Measurements from ENCODE around the gene ANKRD65.
"Not testable (repeated sequence)": the region's sequence is repeated elsewhere in the genome, so short reads cannot be mapped to it uniquely, and the experiment has no call there.

The ANKRD65 gene

DNA sequence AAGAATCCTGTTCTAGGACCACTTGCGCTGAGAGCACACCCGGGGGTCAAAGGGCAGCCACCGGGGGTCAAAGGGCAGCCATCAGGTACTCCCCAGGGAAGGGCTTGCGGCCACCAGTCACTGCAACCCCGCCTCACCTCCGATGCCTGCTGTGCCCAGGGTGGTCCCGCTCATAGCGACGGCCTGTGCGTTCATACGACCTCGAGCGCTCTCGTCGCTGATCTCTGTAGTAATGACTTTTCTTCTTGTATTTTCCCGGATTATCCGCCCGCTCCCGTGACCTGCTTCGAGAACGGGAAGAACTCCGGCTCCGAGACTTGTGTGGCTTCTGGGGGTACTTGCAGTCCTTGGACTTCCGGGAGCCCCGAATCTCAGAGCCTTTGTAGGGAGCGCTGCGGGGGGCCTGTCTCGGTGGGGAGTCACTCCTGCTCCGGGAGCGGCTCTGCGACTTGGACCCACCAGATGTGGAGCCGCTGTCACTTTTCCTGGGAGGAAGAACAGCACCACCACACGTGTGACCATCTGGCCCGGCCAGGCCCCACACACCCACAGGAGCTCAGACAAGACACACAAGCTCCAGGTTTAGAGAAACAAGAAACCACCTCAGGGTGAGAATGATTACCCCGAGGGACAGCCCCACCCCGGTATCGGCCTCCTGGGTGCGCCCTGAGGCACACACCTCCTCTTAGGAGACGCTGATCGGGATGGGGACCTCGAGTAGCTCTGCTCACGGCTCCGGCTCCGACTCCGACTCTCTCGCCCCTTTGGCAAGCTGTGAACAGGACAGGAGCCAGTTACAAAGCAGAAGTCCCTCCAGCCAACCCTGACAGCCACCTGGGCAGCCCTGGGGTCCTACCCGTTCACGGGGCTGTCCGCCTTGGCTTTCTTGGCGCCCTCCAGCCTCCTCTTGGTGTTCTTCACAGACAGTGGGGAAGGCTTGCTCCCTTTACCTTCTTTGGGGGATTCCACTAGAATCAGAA is 33.7 kb downstream of the ANKRD65 start:
- no peak overlapping the region for H2BK15ac ChIP-seq (ENCODE audit: low read depth, poor library complexity, severe bottlenecking)
- H3K27ac ChIP-seq (ENCODE audit: low read length, poor library complexity, severe bottlenecking), result no peak overlapping the region
- H3K36me3 ChIP-seq (ENCODE audit: control insufficient read depth in 1 of 2, insufficient read depth in 2 of 2, low read depth in 1 of 2, low read length in 2 of 2), result peaks cover 78 to 79% of the 10 kb centered on the region in 2 experiments
- no peak overlapping the region for H2AFZ ChIP-seq (ENCODE audit: low read depth, low read length)
- no peak overlapping the region for H3K18ac ChIP-seq (ENCODE audit: low read depth in 1 of 2, low read length in 2 of 2)
- peaks cover 1% of the 10 kb centered on the region for H3K4me1 ChIP-seq (ENCODE audit: control insufficient read depth, insufficient read depth, low read depth, low read length)
- no peaks in the 10 kb centered on the region for H3K9me3 ChIP-seq (ENCODE audit: control insufficient read depth, low read length)
- H3K27me3 ChIP-seq (ENCODE audit: control insufficient read depth in 1 of 2, insufficient read depth in 1 of 2, low read length in 2 of 2), result no peaks in the 10 kb centered on the region
- no peak overlapping the region for H4K8ac ChIP-seq (ENCODE audit: low read length)
- no peak overlapping the region for H3K4me3 ChIP-seq (ENCODE audit: insufficient read depth in 1 of 2, low read depth in 1 of 2, low read length in 2 of 2)
- no peak overlapping the region for H2BK12ac ChIP-seq (ENCODE audit: low read length in 2 of 2)
- no peak overlapping the region for H3K23ac ChIP-seq (ENCODE audit: low read length in 2 of 2)
- no peak overlapping the region for H2BK5ac ChIP-seq (ENCODE audit: low read depth, low read length, poor library complexity, severe bottlenecking)
- H2BK120ac ChIP-seq (ENCODE audit: low read depth, low read length), result no peak overlapping the region
- no peak overlapping the region for H3K14ac ChIP-seq (ENCODE audit: low read length in 2 of 2)
- H3K4ac ChIP-seq (ENCODE audit: low read depth in 1 of 2, low read length in 2 of 2), result no peak overlapping the region
- no peak overlapping the region for H4K91ac ChIP-seq (ENCODE audit: low read length)
- H3K9ac ChIP-seq (ENCODE audit: low read length), result no peak overlapping the region
- no peak overlapping the region for H2AK5ac ChIP-seq (ENCODE audit: low read length, severe bottlenecking)
- DNase-seq, result no peak
- H3K4me2 ChIP-seq (ENCODE audit: low read length, poor library complexity, severe bottlenecking), result no peak overlapping the region
- WGBS, result 98% methylated on average over 50 of the region's 50 CpGs
- peaks cover 35% of the 10 kb centered on the region for H3K79me1 ChIP-seq (replicated peaks; ENCODE audit: low read length, poor library complexity, severe bottlenecking)

DNA sequence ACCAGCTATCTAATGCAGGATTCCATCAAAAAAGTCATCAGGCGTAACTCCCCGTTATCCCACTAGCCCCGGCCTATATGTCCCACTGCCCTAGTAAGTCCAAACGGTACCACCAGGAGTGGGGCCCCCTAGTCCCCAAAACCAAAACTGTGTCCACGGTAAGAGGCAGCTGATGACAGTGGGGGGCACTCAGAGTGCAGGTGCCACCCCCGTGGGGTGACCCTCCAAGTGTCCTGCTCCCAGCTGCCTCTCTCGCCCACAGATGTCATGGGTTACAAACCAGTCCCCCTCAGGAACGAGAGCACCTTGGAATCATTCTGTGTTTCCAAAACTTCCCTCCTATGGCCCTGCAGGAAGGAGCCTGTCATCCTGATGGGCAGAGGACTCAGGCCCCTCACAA is 35.1 kb downstream of the ANKRD65 start:
- WGBS, result 98% methylated on average over 8 of the region's 8 CpGs
- Histone ChIP-seq H2BK120ac (ENCODE audit: low read depth, low read length) (no peak overlapping the region), H2AK5ac (ENCODE audit: low read length, severe bottlenecking) (no peak overlapping the region)

DNA sequence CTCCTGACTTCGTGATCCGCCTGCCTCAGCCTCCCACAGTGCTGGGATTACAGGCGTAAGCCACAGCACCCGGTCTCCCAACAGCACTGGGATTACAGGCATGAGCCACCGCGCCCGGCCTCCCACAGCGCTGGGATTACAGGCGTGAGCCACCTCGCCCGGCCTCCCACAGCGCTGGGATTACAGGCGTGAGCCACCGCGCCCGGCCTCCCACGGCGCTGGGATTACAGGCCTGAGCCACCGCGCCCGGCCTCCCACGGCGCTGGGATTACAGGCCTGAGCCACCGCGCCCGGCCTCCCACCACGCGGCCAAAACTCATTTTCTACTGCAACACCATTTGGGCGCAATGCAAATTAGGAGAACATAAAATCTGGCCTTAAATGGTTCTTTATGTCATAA is 35.7 kb downstream of the ANKRD65 start:
- Histone ChIP-seq H3K79me1 (replicated peaks; ENCODE audit: low read length, poor library complexity, severe bottlenecking) (peaks cover 41% of the 10 kb centered on the region), H3K36me3 (ENCODE audit: control insufficient read depth in 1 of 2, insufficient read depth in 2 of 2, low read depth in 1 of 2, low read length in 2 of 2) (peaks cover 72 to 81% of the 10 kb centered on the region in 2 experiments)
- H2AK5ac ChIP-seq (ENCODE audit: low read length, severe bottlenecking); H3K4me3 ChIP-seq (ENCODE audit: insufficient read depth in 1 of 2, low read depth in 1 of 2, low read length in 2 of 2); H3K9me3 ChIP-seq (ENCODE audit: control insufficient read depth, low read length); H4K8ac ChIP-seq (ENCODE audit: low read length); H3K23ac ChIP-seq (ENCODE audit: low read length in 2 of 2); H3K9ac ChIP-seq (ENCODE audit: low read length); H2BK15ac ChIP-seq (ENCODE audit: low read depth, poor library complexity, severe bottlenecking); H3K4me1 ChIP-seq (ENCODE audit: control insufficient read depth, insufficient read depth, low read depth, low read length); H3K14ac ChIP-seq (ENCODE audit: low read length in 2 of 2); DNase-seq; H3K27me3 ChIP-seq (ENCODE audit: control insufficient read depth in 1 of 2, insufficient read depth in 1 of 2, low read length in 2 of 2); H2BK5ac ChIP-seq (ENCODE audit: low read depth, low read length, poor library complexity, severe bottlenecking); H2BK120ac ChIP-seq (ENCODE audit: low read depth, low read length); H2AFZ ChIP-seq (ENCODE audit: low read depth, low read length); H3K18ac ChIP-seq (ENCODE audit: low read depth in 1 of 2, low read length in 2 of 2); H3K27ac ChIP-seq (ENCODE audit: low read length, poor library complexity, severe bottlenecking); H3K4me2 ChIP-seq (ENCODE audit: low read length, poor library complexity, severe bottlenecking); H2BK12ac ChIP-seq (ENCODE audit: low read length in 2 of 2); H4K91ac ChIP-seq (ENCODE audit: low read length); H3K4ac ChIP-seq (ENCODE audit: low read depth in 1 of 2, low read length in 2 of 2): not testable (repeated sequence)
- 94% methylated on average over 21 of the region's 29 CpGs for WGBS

More for the DNA sequence above, 35.1 kb downstream of the ANKRD65 start:
- H3K4me2 ChIP-seq (ENCODE audit: low read length, poor library complexity, severe bottlenecking), result no peak overlapping the region
- no peak overlapping the region for H3K4ac ChIP-seq (ENCODE audit: low read depth in 1 of 2, low read length in 2 of 2)
- no peak overlapping the region for H3K9ac ChIP-seq (ENCODE audit: low read length)
- no peak overlapping the region for H3K4me3 ChIP-seq (ENCODE audit: insufficient read depth in 1 of 2, low read depth in 1 of 2, low read length in 2 of 2)
- no peak overlapping the region for H3K18ac ChIP-seq (ENCODE audit: low read depth in 1 of 2, low read length in 2 of 2)
- peaks cover 72 to 79% of the 10 kb centered on the region in 2 experiments for H3K36me3 ChIP-seq (ENCODE audit: control insufficient read depth in 1 of 2, insufficient read depth in 2 of 2, low read depth in 1 of 2, low read length in 2 of 2)
- H2BK12ac ChIP-seq (ENCODE audit: low read length in 2 of 2), result no peak overlapping the region
- H3K4me1 ChIP-seq (ENCODE audit: control insufficient read depth, insufficient read depth, low read depth, low read length), result peaks cover 1% of the 10 kb centered on the region
- no peak overlapping the region for H3K27ac ChIP-seq (ENCODE audit: low read length, poor library complexity, severe bottlenecking)
- H4K91ac ChIP-seq (ENCODE audit: low read length), result no peak overlapping the region
- DNase-seq, result no peak
- no peak overlapping the region for H2BK15ac ChIP-seq (ENCODE audit: low read depth, poor library complexity, severe bottlenecking)
- no peak overlapping the region for H3K14ac ChIP-seq (ENCODE audit: low read length in 2 of 2)
- no peak overlapping the region for H3K23ac ChIP-seq (ENCODE audit: low read length in 2 of 2)
- no peaks in the 10 kb centered on the region for H3K27me3 ChIP-seq (ENCODE audit: control insufficient read depth in 1 of 2, insufficient read depth in 1 of 2, low read length in 2 of 2)
- H2AFZ ChIP-seq (ENCODE audit: low read depth, low read length), result no peak overlapping the region
- H3K79me1 ChIP-seq (replicated peaks; ENCODE audit: low read length, poor library complexity, severe bottlenecking), result peaks cover 39% of the 10 kb centered on the region
- H3K9me3 ChIP-seq (ENCODE audit: control insufficient read depth, low read length), result no peaks in the 10 kb centered on the region
- H2BK5ac ChIP-seq (ENCODE audit: low read depth, low read length, poor library complexity, severe bottlenecking), result no peak overlapping the region
- no peak overlapping the region for H4K8ac ChIP-seq (ENCODE audit: low read length)

DNA sequence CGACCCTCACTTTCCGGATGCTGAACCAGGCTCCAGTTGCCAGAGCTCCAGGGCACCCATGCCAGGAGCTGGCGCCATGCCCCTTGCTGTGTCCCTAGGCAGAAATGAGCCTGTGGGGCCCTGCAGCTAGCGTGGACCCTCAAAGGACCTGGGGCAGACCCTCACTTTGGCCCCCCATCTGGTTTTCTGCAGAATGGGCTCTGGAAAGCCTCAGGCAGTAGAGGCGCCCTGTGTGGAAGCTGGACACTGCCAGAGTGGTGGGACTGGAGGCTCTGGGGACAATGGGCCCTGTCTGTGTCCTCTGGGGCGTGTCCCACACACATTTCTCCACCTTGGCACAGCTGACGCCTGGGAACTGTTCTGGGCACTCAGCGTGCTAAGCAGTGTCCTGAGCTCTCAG is 39.8 kb downstream of the ANKRD65 start:
- H2BK12ac ChIP-seq (ENCODE audit: low read length in 2 of 2), result no peak overlapping the region
- H3K79me1 ChIP-seq (replicated peaks; ENCODE audit: low read length, poor library complexity, severe bottlenecking), result peaks cover 23% of the 10 kb centered on the region
- no peak overlapping the region for H3K9ac ChIP-seq (ENCODE audit: low read length)
- H2BK15ac ChIP-seq (ENCODE audit: low read depth, poor library complexity, severe bottlenecking), result no peak overlapping the region
- H2AFZ ChIP-seq (ENCODE audit: low read depth, low read length), result no peak overlapping the region
- H3K14ac ChIP-seq (ENCODE audit: low read length in 2 of 2), result no peak overlapping the region
- no peak for DNase-seq
- no peak overlapping the region for H3K4me3 ChIP-seq (ENCODE audit: insufficient read depth in 1 of 2, low read depth in 1 of 2, low read length in 2 of 2)
- peaks cover 33 to 50% of the 10 kb centered on the region in 2 experiments for H3K36me3 ChIP-seq (ENCODE audit: control insufficient read depth in 1 of 2, insufficient read depth in 2 of 2, low read depth in 1 of 2, low read length in 2 of 2)
- no peaks in the 10 kb centered on the region for H3K27me3 ChIP-seq (ENCODE audit: control insufficient read depth in 1 of 2, insufficient read depth in 1 of 2, low read length in 2 of 2)
- no peak overlapping the region for H4K8ac ChIP-seq (ENCODE audit: low read length)
- no peak overlapping the region for H2AK5ac ChIP-seq (ENCODE audit: low read length, severe bottlenecking)
- H3K4me2 ChIP-seq (ENCODE audit: low read length, poor library complexity, severe bottlenecking), result no peak overlapping the region
- H3K9me3 ChIP-seq (ENCODE audit: control insufficient read depth, low read length), result no peaks in the 10 kb centered on the region
- no peak overlapping the region for H2BK120ac ChIP-seq (ENCODE audit: low read depth, low read length)
- H3K4me1 ChIP-seq (ENCODE audit: control insufficient read depth, insufficient read depth, low read depth, low read length), result peaks cover 2% of the 10 kb centered on the region
- H2BK5ac ChIP-seq (ENCODE audit: low read depth, low read length, poor library complexity, severe bottlenecking), result no peak overlapping the region
- WGBS, result 84% methylated on average over 8 of the region's 8 CpGs
- no peak overlapping the region for H3K18ac ChIP-seq (ENCODE audit: low read depth in 1 of 2, low read length in 2 of 2)
- no peak overlapping the region for H3K4ac ChIP-seq (ENCODE audit: low read depth in 1 of 2, low read length in 2 of 2)
- no peak overlapping the region for H4K91ac ChIP-seq (ENCODE audit: low read length)
- no peak overlapping the region for H3K23ac ChIP-seq (ENCODE audit: low read length in 2 of 2)
- H3K27ac ChIP-seq (ENCODE audit: low read length, poor library complexity, severe bottlenecking), result no peak overlapping the region

Measured in mesenchymal stem cell (in vitro differentiated cells and primary cell).